GM06990 (cell line): Measurements from ENCODE around the gene ALK.
A peak's percentile ranks its signal among the peaks of the same experiment; 100 is the strongest.

ENCODE experiments used
- DNase-seq: peaks from one replicate; pipeline ENCODE4 v3.0.0-alpha.2; 2011; ENCODE audit not compliant: insufficient read length; ENCODE audit errors: extremely low read depth
- H3K27me3 ChIP-seq: replicated peaks from 2 replicates; pipeline ENCODE4 v1.6.0; 2011; ENCODE audit warnings: low read length; ENCODE audit not compliant: control insufficient read depth, insufficient read depth
- H3K36me3 ChIP-seq: 2 replicates; pipeline ENCODE4 v1.5.1; 2011; ENCODE audit warnings: low read length; ENCODE audit not compliant: control insufficient read depth, insufficient read depth
- H3K4me3 ChIP-seq: replicated peaks from 2 replicates; pipeline ENCODE4 v1.5.1; 2011; ENCODE audit warnings: low read depth, mild to moderate bottlenecking, control low read depth, low read length
- TF ChIP-seq, protein P1 (sequence below): IDR thresholded peaks from 2 replicates; pipeline ENCODE4 v1.5.1; 2011; ENCODE audit warnings: low read length, control low read depth, mild to moderate bottlenecking, inconsistent platforms; ENCODE audit not compliant: insufficient read depth, poor library complexity, severe bottlenecking

The ALK gene

DNA sequence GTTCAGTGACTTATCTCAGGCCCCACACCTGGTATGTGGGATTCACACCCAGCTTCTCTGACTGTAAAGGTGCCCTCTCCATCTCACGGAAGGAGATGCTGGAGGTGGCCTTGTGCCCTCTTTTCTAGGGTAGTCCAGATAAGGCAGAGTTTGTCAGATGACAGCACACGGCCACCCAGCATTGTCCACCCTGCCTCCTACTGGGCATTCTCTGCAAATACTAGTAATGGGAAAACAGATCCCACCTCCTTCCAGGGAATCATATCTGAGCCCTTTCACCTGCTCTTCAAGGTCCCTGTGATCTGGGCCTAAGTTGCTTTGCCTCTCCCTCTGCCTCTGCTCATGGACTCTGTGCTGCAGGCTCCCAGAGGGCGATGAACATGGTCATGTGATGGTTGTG is 591.5 kb downstream of the ALK start:
- DNase-seq: no peak
- Histone ChIP-seq H3K36me3 (no peaks in the 10 kb centered on the region), H3K4me3 (no peak overlapping the region), H3K27me3 (no peaks in the 10 kb centered on the region; the same call in 1 of the 2 replicates)
- TF ChIP-seq, protein P1, sequence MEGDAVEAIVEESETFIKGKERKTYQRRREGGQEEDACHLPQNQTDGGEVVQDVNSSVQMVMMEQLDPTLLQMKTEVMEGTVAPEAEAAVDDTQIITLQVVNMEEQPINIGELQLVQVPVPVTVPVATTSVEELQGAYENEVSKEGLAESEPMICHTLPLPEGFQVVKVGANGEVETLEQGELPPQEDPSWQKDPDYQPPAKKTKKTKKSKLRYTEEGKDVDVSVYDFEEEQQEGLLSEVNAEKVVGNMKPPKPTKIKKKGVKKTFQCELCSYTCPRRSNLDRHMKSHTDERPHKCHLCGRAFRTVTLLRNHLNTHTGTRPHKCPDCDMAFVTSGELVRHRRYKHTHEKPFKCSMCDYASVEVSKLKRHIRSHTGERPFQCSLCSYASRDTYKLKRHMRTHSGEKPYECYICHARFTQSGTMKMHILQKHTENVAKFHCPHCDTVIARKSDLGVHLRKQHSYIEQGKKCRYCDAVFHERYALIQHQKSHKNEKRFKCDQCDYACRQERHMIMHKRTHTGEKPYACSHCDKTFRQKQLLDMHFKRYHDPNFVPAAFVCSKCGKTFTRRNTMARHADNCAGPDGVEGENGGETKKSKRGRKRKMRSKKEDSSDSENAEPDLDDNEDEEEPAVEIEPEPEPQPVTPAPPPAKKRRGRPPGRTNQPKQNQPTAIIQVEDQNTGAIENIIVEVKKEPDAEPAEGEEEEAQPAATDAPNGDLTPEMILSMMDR: peak; percentile 42

DNA sequence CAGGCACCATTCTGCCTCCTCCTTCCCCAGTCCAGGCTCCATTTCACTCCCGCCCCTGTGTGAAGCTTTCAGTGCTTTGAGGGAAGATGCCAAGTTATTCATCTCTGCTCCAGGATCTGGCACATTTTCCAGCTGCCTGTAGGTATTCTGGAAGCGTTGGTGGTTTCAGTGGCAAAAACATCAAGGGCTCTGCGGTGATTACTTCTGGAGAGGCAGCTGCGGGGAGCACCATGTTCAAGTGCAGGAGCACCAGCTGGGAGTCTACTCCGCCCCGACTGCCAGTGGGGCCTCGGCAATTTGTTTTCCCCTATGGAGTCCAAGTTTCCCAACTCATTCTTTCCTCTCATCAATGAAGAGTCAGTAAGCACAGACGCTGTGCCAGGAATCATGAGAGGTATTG is 594.5 kb downstream of the ALK start:
- Histone ChIP-seq H3K27me3 (no peaks in the 10 kb centered on the region; the same call in 1 of the 2 replicates), H3K36me3 (no peaks in the 10 kb centered on the region), H3K4me3 (no peak overlapping the region)
- TF ChIP-seq, protein P1: no peak
- DNase-seq: no peak

DNA sequence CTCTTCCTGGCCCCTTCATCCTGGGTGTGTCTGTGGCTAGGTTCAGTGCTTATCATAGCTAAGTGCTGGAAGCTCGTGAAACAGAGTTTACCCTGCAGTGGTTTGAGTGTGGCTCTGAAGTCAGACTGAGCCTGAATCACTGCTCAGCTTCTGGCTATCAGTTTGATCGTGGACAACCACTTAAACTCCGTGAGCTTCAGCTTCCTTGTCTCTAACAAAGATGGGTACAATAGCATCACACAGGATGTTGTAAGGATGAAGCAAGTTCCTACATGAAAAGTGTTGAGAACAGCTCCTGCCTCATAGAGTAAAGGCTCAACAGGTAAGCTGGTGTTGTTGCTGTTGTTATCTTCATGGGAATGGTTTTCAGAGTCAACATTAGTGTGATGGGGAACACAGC is 595.8 kb downstream of the ALK start:
- Histone ChIP-seq H3K36me3 (no peaks in the 10 kb centered on the region), H3K27me3 (no peaks in the 10 kb centered on the region; the same call in 1 of the 2 replicates), H3K4me3 (no peak overlapping the region)
- TF ChIP-seq, protein P1: no peak
- DNase-seq: no peak

DNA sequence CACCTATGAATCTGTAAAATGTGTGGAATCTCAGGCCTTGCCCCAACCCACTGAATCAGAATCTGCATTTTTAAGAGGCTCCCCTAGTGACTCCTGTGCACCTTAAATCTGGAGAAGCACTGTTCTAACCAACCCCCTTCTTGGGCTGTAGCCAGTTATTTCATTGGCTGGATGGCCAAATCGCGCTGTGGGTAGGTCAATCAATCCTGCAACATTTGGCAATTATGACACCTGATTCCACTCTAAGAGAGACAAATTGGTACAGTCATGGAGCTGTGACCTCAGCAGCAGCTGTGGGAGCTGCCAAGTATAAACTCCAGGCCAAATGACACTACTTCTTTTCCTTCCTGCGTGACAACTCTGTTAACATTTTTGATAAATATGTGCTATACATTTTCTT is 597.4 kb downstream of the ALK start:
- Histone ChIP-seq H3K36me3 (no peaks in the 10 kb centered on the region), H3K27me3 (no peaks in the 10 kb centered on the region; the same call in 1 of the 2 replicates), H3K4me3 (no peak overlapping the region)
- DNase-seq: no peak
- TF ChIP-seq, protein P1: no peak

DNA sequence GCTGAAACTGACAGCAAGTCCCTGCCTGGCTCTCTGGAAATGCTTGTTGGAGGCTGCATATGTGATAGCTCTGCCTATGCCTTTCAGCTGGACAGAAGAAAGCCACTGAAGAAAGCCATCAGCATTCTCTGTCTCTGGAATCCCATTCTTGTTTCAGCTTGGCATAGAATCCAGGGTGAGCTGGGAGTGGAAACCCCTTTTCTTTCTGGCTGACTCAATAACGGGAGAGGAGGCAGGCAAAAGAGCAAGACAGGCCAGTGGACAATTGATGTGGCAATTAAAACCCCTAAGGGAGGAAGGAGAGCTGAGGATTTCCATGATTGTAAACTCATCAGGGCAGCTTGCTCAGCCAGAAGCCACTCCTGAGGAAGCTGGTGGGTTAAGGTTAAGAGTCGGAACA is 598.1 kb downstream of the ALK start:
- H3K36me3 ChIP-seq: no peaks in the 10 kb centered on the region
- DNase-seq: no peak
- TF ChIP-seq, protein P1: no peak
- no peaks in the 10 kb centered on the region; the same call in 1 of the 2 replicates for H3K27me3 ChIP-seq
- H3K4me3 ChIP-seq: no peak overlapping the region

DNA sequence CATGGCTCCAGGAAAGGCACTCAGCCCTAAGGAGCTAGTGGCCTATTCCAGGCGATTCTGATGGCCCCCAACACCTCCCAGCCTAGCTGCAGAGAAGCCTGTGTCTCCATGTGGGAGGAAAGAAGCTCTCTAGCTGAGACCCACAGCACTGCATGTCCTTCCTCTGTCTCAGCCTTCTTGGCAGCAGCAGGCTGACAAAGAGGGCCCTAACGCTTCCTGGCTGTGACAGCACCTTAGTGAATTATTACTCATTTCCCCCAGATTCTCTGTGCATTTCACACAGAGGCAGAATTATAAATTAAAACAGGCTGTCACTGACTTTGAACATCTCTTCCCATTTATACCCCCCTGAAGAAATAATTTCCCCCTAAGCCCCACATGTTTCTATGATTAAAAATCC is 599.4 kb downstream of the ALK start:
- DNase-seq: no peak
- TF ChIP-seq, protein P1: no peak
- no peaks in the 10 kb centered on the region for H3K36me3 ChIP-seq
- H3K4me3 ChIP-seq: no peak overlapping the region
- no peaks in the 10 kb centered on the region; the same call in 1 of the 2 replicates for H3K27me3 ChIP-seq
